ENCODE results near the gene GTPBP1. TPM values are rescaled to one million over a fixed set of nuclear protein-coding genes. Genes with fewer than 3 reads are reported as not detected.

Gene GTPBP1
- total RNA-seq, 1 experiment from 2014 or later, result 79.1 TPM

DNA sequence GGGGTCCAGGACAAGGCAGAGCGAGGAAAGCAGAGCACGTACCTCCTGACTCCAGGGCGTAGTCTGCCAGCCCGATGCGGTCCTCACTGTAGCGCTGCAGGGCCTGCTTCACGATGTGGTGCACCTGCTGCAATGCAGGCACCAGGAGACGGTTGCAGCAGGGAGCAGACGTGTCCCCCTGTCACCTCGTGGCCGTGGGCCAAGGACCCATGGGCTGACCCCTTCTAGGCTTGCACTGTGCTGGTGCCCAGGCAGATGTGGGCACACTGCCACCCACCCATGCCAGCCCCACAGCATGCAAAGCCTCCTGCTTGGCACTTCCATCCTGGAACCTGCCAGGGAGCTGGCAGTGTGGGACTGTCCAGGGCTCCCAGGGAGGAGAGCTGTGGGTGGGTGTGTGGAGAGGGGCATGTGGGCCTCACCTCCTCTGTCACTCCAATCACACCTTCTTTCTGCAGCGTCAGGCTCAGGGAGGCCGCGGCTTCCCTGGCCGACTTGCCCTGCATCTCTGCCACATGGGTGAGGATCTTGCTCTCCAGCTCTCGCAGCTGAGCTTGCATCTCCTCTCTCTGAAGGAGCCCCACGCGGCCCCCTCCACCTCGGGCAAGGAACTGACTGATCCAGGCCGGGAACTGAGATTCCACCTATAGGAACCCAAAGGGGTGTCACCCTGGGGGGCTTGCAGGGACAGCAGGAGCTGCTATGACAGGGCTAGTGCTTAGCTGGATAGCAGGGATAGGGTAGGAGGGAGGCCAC, 33.7 kb downstream of the GTPBP1 start:
- DNase-seq, result no peak
- Mint-ChIP-seq H3K4me1 (ENCODE audit: low read depth, unreplicated experiment) (no peaks in the 10 kb centered on the region), H3K4me3 (ENCODE audit: low read depth, unreplicated experiment) (no peak overlapping the region), H3K27ac (ENCODE audit: unreplicated experiment) (no peak overlapping the region), H3K36me3 (ENCODE audit: insufficient read depth, unreplicated experiment) (peaks cover 78% of the 10 kb centered on the region), H3K9me3 (ENCODE audit: low read depth, unreplicated experiment) (no peaks in the 10 kb centered on the region), H3K27me3 (ENCODE audit: unreplicated experiment) (no peaks in the 10 kb centered on the region)
- TF ChIP-seq, protein P1, sequence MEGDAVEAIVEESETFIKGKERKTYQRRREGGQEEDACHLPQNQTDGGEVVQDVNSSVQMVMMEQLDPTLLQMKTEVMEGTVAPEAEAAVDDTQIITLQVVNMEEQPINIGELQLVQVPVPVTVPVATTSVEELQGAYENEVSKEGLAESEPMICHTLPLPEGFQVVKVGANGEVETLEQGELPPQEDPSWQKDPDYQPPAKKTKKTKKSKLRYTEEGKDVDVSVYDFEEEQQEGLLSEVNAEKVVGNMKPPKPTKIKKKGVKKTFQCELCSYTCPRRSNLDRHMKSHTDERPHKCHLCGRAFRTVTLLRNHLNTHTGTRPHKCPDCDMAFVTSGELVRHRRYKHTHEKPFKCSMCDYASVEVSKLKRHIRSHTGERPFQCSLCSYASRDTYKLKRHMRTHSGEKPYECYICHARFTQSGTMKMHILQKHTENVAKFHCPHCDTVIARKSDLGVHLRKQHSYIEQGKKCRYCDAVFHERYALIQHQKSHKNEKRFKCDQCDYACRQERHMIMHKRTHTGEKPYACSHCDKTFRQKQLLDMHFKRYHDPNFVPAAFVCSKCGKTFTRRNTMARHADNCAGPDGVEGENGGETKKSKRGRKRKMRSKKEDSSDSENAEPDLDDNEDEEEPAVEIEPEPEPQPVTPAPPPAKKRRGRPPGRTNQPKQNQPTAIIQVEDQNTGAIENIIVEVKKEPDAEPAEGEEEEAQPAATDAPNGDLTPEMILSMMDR (IDR thresholded peaks at IDR 0.05; ENCODE audit: unreplicated experiment), result no peak
- no TSS peak for BruUV-seq (replicated peaks)
- intact Hi-C loops (cut with micrococcal nuclease; ENCODE audit: unreplicated experiment), result no loop called here
- CTCF ChIA-PET, result no interaction called here

DNA sequence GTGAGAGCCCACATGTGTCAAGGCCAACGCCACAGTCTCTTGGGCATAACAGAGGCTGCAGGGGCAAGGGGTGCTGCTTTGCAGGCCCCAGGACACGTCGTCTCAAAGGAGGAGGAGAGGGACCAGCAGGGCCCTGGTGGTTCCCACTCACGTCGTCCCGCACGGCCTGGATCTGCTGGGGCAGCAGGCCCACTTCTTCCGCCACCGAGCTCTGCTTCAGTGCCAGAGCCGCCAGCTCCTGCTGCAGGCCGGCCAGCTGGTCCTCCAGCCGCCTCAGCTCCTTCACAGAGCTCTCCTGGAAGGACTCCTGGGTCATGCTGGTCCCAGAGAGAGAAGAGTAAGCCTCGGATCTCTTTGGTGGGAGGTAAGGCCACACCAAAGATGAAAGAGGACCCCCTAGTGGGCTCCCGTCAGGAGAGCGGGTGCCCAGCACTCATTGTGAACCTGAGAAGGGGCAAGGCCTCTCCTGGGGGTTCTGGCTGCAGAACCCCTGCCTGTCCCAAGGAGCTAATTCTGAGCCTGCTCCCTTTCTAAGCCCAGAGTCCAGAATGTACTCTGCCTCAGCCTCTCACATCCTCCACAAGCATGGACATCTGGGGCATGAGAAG, 34.5 kb downstream of the GTPBP1 start:
- Mint-ChIP-seq H3K9me3 (ENCODE audit: low read depth, unreplicated experiment) (no peaks in the 10 kb centered on the region), H3K36me3 (ENCODE audit: insufficient read depth, unreplicated experiment) (peaks cover 78% of the 10 kb centered on the region), H3K27ac (ENCODE audit: unreplicated experiment) (no peak overlapping the region), H3K4me3 (ENCODE audit: low read depth, unreplicated experiment) (no peak overlapping the region), H3K27me3 (ENCODE audit: unreplicated experiment) (no peaks in the 10 kb centered on the region), H3K4me1 (ENCODE audit: low read depth, unreplicated experiment) (no peaks in the 10 kb centered on the region)
- intact Hi-C loops (cut with micrococcal nuclease; ENCODE audit: unreplicated experiment), result no loop called here
- no TSS peak for BruUV-seq (replicated peaks)
- TF ChIP-seq, protein P1 (IDR thresholded peaks at IDR 0.05; ENCODE audit: unreplicated experiment), result no peak
- CTCF ChIA-PET, result no interaction called here
- DNase-seq, result no peak

DNA sequence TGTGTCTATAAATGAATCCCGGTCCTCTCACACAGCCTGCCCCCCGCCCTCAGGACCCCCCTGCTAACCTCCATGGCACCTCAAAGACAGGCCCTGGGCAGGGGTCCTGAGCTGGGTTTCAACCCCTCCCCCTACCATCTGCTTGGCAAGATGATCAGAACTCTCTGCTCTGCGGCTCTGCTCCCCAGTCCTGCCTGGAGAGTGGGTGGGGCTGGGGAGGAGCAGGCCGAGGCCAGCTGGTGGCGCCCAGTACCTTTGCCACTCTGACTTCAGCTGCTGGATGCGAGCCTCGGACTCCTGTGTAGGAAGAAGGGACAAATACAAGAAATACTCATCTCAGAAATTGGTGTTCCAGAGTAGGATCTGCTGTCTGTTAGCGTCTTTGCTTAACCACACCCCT, 35.0 kb downstream of the GTPBP1 start:
- Mint-ChIP-seq H3K9me3 (ENCODE audit: low read depth, unreplicated experiment) (no peaks in the 10 kb centered on the region), H3K4me1 (ENCODE audit: low read depth, unreplicated experiment) (no peaks in the 10 kb centered on the region), H3K27ac (ENCODE audit: unreplicated experiment) (no peak overlapping the region), H3K36me3 (ENCODE audit: insufficient read depth, unreplicated experiment) (peaks cover 73% of the 10 kb centered on the region), H3K4me3 (ENCODE audit: low read depth, unreplicated experiment) (no peak overlapping the region), H3K27me3 (ENCODE audit: unreplicated experiment) (no peaks in the 10 kb centered on the region)
- intact Hi-C loops (cut with micrococcal nuclease; ENCODE audit: unreplicated experiment), result no loop called here
- DNase-seq, result no peak
- CTCF ChIA-PET, result no interaction called here
- TF ChIP-seq, protein P1 (IDR thresholded peaks at IDR 0.05; ENCODE audit: unreplicated experiment), result no peak
- BruUV-seq (replicated peaks), result no TSS peak

DNA sequence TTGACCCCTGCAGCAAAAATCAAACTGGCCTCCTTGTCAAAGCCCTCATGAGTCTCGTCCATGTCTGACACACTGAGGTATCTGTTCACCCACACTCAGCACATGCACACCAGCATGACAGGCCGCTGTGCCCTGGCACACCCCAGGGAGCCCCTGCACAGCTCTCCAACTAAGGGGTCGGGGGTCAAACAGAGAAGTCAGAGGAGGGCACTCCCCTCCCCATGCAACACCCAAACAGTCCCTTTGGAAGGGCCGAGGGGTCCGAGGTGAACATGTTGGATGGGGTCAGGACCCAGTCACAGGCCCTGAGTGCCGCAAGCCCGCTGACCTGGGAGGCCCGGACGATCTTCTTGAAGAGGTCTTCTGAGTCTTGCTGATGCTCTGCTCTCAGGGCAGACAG, 35.4 kb downstream of the GTPBP1 start:
- Mint-ChIP-seq H3K36me3 (ENCODE audit: insufficient read depth, unreplicated experiment) (peaks cover 69% of the 10 kb centered on the region), H3K4me1 (ENCODE audit: low read depth, unreplicated experiment) (no peaks in the 10 kb centered on the region), H3K4me3 (ENCODE audit: low read depth, unreplicated experiment) (no peak overlapping the region), H3K27ac (ENCODE audit: unreplicated experiment) (no peak overlapping the region), H3K9me3 (ENCODE audit: low read depth, unreplicated experiment) (no peaks in the 10 kb centered on the region), H3K27me3 (ENCODE audit: unreplicated experiment) (no peaks in the 10 kb centered on the region)
- no TSS peak for BruUV-seq (replicated peaks)
- TF ChIP-seq, protein P1 (IDR thresholded peaks at IDR 0.05; ENCODE audit: unreplicated experiment), result no peak
- CTCF ChIA-PET, result no interaction called here
- intact Hi-C loops (cut with micrococcal nuclease; ENCODE audit: unreplicated experiment), result no loop called here
- no peak for DNase-seq

Data from Calu3 (cell line).